B cell (primary cell): ENCODE results near the gene MYPOP.

Experiments used
- EZH2 ChIP-seq: IDR thresholded peaks from 2 replicates; pipeline ENCODE4 v1.6.1; 2012; ENCODE audit warnings: borderline replicate concordance, low read depth, mild to moderate bottlenecking, moderate library complexity, low read length; ENCODE audit not compliant: insufficient read depth, poor library complexity, severe bottlenecking
- TF ChIP-seq, protein P1 (sequence below): fragments of 200-600 bp; IDR thresholded peaks from one replicate; pipeline ENCODE4 v1.8.0; 2022; ENCODE audit warnings: antibody characterized with exemption, mild to moderate bottlenecking

- TF ChIP-seq, protein P1, sequence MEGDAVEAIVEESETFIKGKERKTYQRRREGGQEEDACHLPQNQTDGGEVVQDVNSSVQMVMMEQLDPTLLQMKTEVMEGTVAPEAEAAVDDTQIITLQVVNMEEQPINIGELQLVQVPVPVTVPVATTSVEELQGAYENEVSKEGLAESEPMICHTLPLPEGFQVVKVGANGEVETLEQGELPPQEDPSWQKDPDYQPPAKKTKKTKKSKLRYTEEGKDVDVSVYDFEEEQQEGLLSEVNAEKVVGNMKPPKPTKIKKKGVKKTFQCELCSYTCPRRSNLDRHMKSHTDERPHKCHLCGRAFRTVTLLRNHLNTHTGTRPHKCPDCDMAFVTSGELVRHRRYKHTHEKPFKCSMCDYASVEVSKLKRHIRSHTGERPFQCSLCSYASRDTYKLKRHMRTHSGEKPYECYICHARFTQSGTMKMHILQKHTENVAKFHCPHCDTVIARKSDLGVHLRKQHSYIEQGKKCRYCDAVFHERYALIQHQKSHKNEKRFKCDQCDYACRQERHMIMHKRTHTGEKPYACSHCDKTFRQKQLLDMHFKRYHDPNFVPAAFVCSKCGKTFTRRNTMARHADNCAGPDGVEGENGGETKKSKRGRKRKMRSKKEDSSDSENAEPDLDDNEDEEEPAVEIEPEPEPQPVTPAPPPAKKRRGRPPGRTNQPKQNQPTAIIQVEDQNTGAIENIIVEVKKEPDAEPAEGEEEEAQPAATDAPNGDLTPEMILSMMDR: no peak
- TF ChIP-seq EZH2: no peak
These were observed 24.2 kb downstream of the MYPOP start for GRCh38 chr19:45878043-45878794.
